Coronary artery (tissue), 2 donors: ENCODE results near the gene BST1.
A peak's percentile ranks its signal among the peaks of the same experiment; 100 is the strongest.
"Not testable (repeated sequence)": the region's sequence is repeated elsewhere in the genome, so short reads cannot be mapped to it uniquely, and the experiment has no call there.

Source experiments
- DNase-seq: peaks from one replicate; pipeline ENCODE4 v3.0.0-alpha.2; 2017; ENCODE audit warnings: low spot score
- H3K27ac ChIP-seq, 2 donors: fragments of 200-600 bp; sonication (generic); one replicate each; pipeline ENCODE4 v1.5.1; 2016 to 2019
- H3K4me3 ChIP-seq: fragments of 200-600 bp; sonication (generic); 2 replicates; pipeline ENCODE4 v1.5.1; 2016; ENCODE audit warnings: mild to moderate bottlenecking, moderate library complexity
- TF ChIP-seq, protein P1 (sequence below): fragments of 200-600 bp; sonication (generic); IDR thresholded peaks from one replicate; pipeline ENCODE4 v1.5.1; 2019; ENCODE audit warnings: antibody characterized with exemption

The BST1 gene

GRCh38 chr4:15717657-15718416 lies 15.0 kb downstream of the BST1 start:
- H3K4me3 ChIP-seq, result no peak overlapping the region
- H3K27ac ChIP-seq, result no peak overlapping the region

GRCh38 chr4:15718465-15718864 lies 15.6 kb downstream of the BST1 start:
- TF ChIP-seq, protein P1, sequence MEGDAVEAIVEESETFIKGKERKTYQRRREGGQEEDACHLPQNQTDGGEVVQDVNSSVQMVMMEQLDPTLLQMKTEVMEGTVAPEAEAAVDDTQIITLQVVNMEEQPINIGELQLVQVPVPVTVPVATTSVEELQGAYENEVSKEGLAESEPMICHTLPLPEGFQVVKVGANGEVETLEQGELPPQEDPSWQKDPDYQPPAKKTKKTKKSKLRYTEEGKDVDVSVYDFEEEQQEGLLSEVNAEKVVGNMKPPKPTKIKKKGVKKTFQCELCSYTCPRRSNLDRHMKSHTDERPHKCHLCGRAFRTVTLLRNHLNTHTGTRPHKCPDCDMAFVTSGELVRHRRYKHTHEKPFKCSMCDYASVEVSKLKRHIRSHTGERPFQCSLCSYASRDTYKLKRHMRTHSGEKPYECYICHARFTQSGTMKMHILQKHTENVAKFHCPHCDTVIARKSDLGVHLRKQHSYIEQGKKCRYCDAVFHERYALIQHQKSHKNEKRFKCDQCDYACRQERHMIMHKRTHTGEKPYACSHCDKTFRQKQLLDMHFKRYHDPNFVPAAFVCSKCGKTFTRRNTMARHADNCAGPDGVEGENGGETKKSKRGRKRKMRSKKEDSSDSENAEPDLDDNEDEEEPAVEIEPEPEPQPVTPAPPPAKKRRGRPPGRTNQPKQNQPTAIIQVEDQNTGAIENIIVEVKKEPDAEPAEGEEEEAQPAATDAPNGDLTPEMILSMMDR, result no peak
- Histone ChIP-seq H3K4me3 (no peak overlapping the region), H3K27ac (no peak overlapping the region)
- no peak for DNase-seq

More at GRCh38 chr4:15717657-15718416, 15.0 kb downstream of the BST1 start:
- DNase-seq, result no peak
- TF ChIP-seq, protein P1, result no peak

DNA sequence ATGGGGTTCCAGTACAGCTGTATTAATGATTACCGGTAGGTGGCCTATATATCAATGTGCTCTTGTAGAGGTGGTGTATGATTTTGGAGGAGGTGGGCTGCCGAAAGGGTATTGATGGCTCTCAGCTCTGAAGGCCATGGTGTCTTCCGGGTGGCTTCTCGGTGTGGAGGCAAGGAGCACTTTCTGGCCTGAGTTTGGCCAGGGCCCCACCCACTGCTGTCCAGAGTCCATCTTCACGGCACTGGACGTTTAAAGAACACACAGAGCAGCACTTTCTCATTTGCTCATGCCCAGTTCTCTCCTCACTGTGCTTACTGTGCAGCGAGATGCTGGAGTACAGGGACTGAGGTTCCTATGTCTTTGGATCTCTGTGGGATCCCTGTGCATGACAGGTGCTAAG lies 16.1 kb downstream of the BST1 start:
- H3K27ac ChIP-seq, result no peak overlapping the region
- DNase-seq, result no peak
- TF ChIP-seq, protein P1, result no peak
- no peak overlapping the region for H3K4me3 ChIP-seq

GRCh38 chr4:15719506-15719905 lies 16.6 kb downstream of the BST1 start:
- no peak for DNase-seq
- Histone ChIP-seq H3K27ac (no peak overlapping the region), H3K4me3 (no peak overlapping the region)
- TF ChIP-seq, protein P1, result no peak

DNA sequence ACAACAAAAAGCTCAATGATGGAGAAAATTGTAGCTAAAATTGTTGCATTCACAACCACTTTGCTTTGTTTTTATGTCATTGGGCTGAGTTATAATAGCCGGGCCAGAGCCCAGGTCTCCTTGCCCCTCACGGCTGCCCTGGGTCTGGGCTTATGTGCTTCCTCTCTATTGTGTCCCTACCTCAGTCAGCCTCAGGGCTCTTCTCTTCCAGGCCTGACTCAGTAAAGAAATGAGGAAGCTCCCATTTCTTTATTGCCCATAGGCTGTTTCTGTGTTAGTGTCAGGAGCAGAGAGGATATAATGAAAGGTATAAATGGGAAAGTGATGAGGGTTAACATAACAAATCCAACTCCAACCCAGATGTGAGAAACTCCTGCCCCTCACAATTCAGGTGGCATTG lies 18.0 kb downstream of the BST1 start:
- H3K27ac ChIP-seq, result no peak overlapping the region
- DNase-seq, result no peak
- H3K4me3 ChIP-seq, result no peak overlapping the region
- TF ChIP-seq, protein P1, result no peak

- no peak for DNase-seq
- H3K4me3 ChIP-seq, result no peak overlapping the region
- TF ChIP-seq, protein P1, result no peak
- H3K27ac ChIP-seq, result no peak overlapping the region
These were observed 22.7 kb downstream of the BST1 start for GRCh38 chr4:15725608-15726007.

GRCh38 chr4:15729910-15730533 lies 27.2 kb downstream of the BST1 start:
- DNase-seq, result no peak
- TF ChIP-seq, protein P1, result peak; percentile 56
- no peak overlapping the region for H3K27ac ChIP-seq
- H3K4me3 ChIP-seq, result no peak overlapping the region

- not testable (repeated sequence) for H3K4me3 ChIP-seq, DNase-seq, H3K27ac ChIP-seq
These were observed 30.2 kb downstream of the BST1 start for GRCh38 chr4:15733061-15733460.
